AG04450 (cell line): ENCODE measurements around the gene MRPL20. TPM values are rescaled to one million over a fixed set of nuclear protein-coding genes. Genes with fewer than 3 reads are reported as not detected.

Experiments used
- CTCF ChIA-PET: fragments of 300-600, 350-600 bp; formaldehyde crosslinking; extraction: SDS; loops from one replicate; lab custom pipeline; 2022; ENCODE audit warnings: antibody characterized with exemption, inconsistent platforms; lab: Charles Lee
- POLR2A ChIA-PET: fragments of 350-600 bp; formaldehyde crosslinking; extraction: SDS; loops from one replicate; lab custom pipeline; 2021; ENCODE audit warnings: antibody characterized with exemption, inconsistent platforms; lab: Yijun Ruan, JAX
- DNase-seq: peaks from one replicate; pipeline ENCODE4 v3.0.0-alpha.2; 2011; ENCODE audit warnings: low read depth, low spot score
- H3K27ac ChIP-seq: one replicate; pipeline ENCODE4 v1.5.1; 2012; ENCODE audit warnings: low read depth, low read length, control low read depth
- H3K27me3 ChIP-seq: one replicate; pipeline ENCODE4 v1.6.0; 2012; ENCODE audit warnings: low read length; ENCODE audit not compliant: control insufficient read depth, insufficient read depth
- H3K4me3 ChIP-seq: 2 replicates; pipeline ENCODE4 v1.5.1; 2011; ENCODE audit warnings: mild to moderate bottlenecking, low read depth, low read length, control low read depth
- H3K9me3 ChIP-seq: 2 replicates; pipeline ENCODE4 v1.5.1; 2012; ENCODE audit warnings: low read length; ENCODE audit not compliant: control insufficient read depth, insufficient read depth
- CTCF ChIP-seq: IDR thresholded peaks from 2 replicates; pipeline ENCODE4 v1.5.1; 2011; ENCODE audit warnings: low read depth, low read length, control low read depth, inconsistent platforms
- polyA plus RNA-seq: library from polyadenylated mRNA; depleted of rRNA; stranded (reverse); fragments of >200 nt; gene quantifications from 2 replicates; pipeline ENCODE4 v1.2.3, GENCODE V29; 2011; rRNA removed

The MRPL20 gene
- polyA plus RNA-seq, 1 experiment, result 140 TPM

- peak overlapping the region; percentile 84 for H3K4me3 ChIP-seq
- no peaks in the 10 kb centered on the region; the same call in 1 of the 2 replicates for H3K9me3 ChIP-seq
- no peaks in the 10 kb centered on the region for H3K27me3 ChIP-seq
- CTCF ChIA-PET, result no interaction called here
- POLR2A ChIA-PET, result interaction anchor here (0.5 to 0.6 kb wide), 2 partner anchors 21 to 512 kb away, joined by 3 to 4 read pairs; partner anchors contain the start of gene AURKAIP1
- no peak for DNase-seq
- no peak for TF ChIP-seq CTCF
- no peak overlapping the region for H3K27ac ChIP-seq
These were observed 52.5 kb downstream of the MRPL20 start for GRCh38 chr1:1354271-1355247.

DNA sequence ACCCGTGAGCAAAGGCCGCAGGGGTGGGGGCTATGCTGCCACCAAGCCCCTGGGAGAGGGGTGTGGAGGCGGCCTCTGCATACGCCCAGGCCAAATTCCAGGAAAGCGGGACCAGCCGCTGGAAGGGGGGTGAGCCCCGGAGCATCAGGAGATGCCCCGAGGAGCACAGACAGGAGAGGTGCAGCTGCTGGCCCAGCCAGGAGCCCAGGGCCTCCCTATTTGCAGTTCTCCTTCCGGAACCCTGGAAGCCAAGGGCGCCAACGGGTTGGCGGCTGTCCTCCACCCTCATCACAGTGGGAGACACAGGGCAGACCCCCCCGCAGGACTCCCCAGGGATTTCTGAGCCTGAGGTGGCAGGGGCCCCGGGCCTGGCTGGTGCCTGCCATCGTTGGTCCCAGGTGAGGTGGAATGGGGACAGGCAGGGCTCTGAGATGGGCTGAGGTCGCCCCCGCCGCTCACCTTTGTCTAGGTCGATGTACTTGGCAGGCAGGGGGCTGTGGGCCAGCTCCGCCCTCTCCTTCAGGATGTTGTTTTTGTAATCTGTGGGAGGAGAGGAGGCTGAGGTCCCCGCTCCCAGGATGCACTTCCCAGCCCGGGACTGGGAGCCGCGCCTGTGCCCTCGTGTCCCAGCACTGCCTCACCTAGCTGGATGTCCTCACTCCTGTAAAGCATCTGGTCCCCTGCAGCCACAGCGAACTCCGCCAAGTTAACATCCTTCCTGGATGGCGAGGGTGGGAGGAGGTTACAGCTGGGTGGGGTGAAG is 53.5 kb downstream of the MRPL20 start:
- DNase-seq, result no peak
- POLR2A ChIA-PET, result interaction anchor here (0.6 kb wide), 1 partner anchor 22 kb away, joined by 4 read pairs; the partner anchor contains the start of gene AURKAIP1
- Histone ChIP-seq H3K27me3 (no peaks in the 10 kb centered on the region), H3K4me3 (no peak overlapping the region), H3K9me3 (no peaks in the 10 kb centered on the region; the same call in 1 of the 2 replicates), H3K27ac (no peak overlapping the region)
- no peak for TF ChIP-seq CTCF
- CTCF ChIA-PET, result interaction anchor here (0.6 kb wide), 1 partner anchor 10 kb away, joined by 5 read pairs; no protein-coding TSS in a partner anchor

GRCh38 chr1:1352786-1353388 is 54.2 kb downstream of the MRPL20 start:
- ChIA-PET POLR2A (interaction anchor here (0.9 kb wide), 1 partner anchor 21 kb away, joined by 3 read pairs; no protein-coding TSS in a partner anchor), CTCF (interaction anchor here (0.6 to 1.0 kb wide), 2 partner anchors 10 to 20 kb away, joined by 3 to 5 read pairs; no protein-coding TSS in a partner anchor)
- no peak for DNase-seq
- Histone ChIP-seq H3K4me3 (no peak overlapping the region; the same call in 1 of the 2 replicates), H3K27ac (peak overlapping the region; percentile 31), H3K9me3 (no peaks in the 10 kb centered on the region; the same call in 1 of the 2 replicates), H3K27me3 (no peaks in the 10 kb centered on the region)
- TF ChIP-seq CTCF, result no peak

Other genes starting within 250 kb of the MRPL20 start
- gene TTLL10, start 233.4 kb downstream of the MRPL20 start, polyA plus RNA-seq, result not detected in 2 replicates
- gene TNFRSF18, start 200.7 kb downstream of the MRPL20 start, polyA plus RNA-seq, result 1.0 and 2.1 TPM in 2 replicates
- 0.07 and 0.24 TPM in 2 replicates for gene TNFRSF4, start 193.1 kb downstream of the MRPL20 start, polyA plus RNA-seq
- 109 and 115 TPM in 2 replicates for gene SDF4, start 175.3 kb downstream of the MRPL20 start, polyA plus RNA-seq
- 15.2 and 15.7 TPM in 2 replicates for gene B3GALT6, start 175.1 kb downstream of the MRPL20 start, polyA plus RNA-seq
- 0.21 and 0.51 TPM in 2 replicates for gene C1QTNF12, start 160.6 kb downstream of the MRPL20 start, polyA plus RNA-seq
- gene UBE2J2, start 133.4 kb downstream of the MRPL20 start, polyA plus RNA-seq, result 31.1 and 31.4 TPM in 2 replicates
- 1.5 and 1.8 TPM in 2 replicates for gene SCNN1D, start 126.9 kb downstream of the MRPL20 start, polyA plus RNA-seq
- 17.5 and 24.8 TPM in 2 replicates for gene ACAP3, start 99.4 kb downstream of the MRPL20 start, polyA plus RNA-seq
- gene PUSL1, start 98.7 kb downstream of the MRPL20 start, polyA plus RNA-seq, result 9.6 and 15.6 TPM in 2 replicates
- gene INTS11, start 82.6 kb downstream of the MRPL20 start, polyA plus RNA-seq, result 52.8 and 69.5 TPM in 2 replicates
- gene CPTP, start 82.5 kb downstream of the MRPL20 start, polyA plus RNA-seq, result 7.1 and 9.5 TPM in 2 replicates
- gene TAS1R3, start 76.0 kb downstream of the MRPL20 start, polyA plus RNA-seq, result 0.10 and 0.11 TPM in 2 replicates
- 8.9 and 13.6 TPM in 2 replicates for gene DVL1, start 57.9 kb downstream of the MRPL20 start, polyA plus RNA-seq
- 186 and 275 TPM in 2 replicates for gene MXRA8, start 48.7 kb downstream of the MRPL20 start, polyA plus RNA-seq
- gene AURKAIP1, start 32.1 kb downstream of the MRPL20 start, polyA plus RNA-seq, result 54.3 and 71.2 TPM in 2 replicates
- 169 and 181 TPM in 2 replicates for gene CCNL2, start 8.0 kb downstream of the MRPL20 start, polyA plus RNA-seq
- 0.16 and 0.24 TPM in 2 replicates for gene ANKRD65, start 14.0 kb upstream of the MRPL20 start, polyA plus RNA-seq
- 3.9 and 5.3 TPM in 2 replicates for gene VWA1, start 28.4 kb upstream of the MRPL20 start, polyA plus RNA-seq
- 0.04 TPM in 1 of 2 replicates, not detected in the other for gene ATAD3C, start 42.4 kb upstream of the MRPL20 start, polyA plus RNA-seq
- gene ATAD3B, start 64.5 kb upstream of the MRPL20 start, polyA plus RNA-seq, result 7.7 and 10.2 TPM in 2 replicates
- 8.5 and 11.0 TPM in 2 replicates for gene ATAD3A, start 104.9 kb upstream of the MRPL20 start, polyA plus RNA-seq
- 5.1 and 7.2 TPM in 2 replicates for gene TMEM240, start 133.3 kb upstream of the MRPL20 start, polyA plus RNA-seq
- 104 and 113 TPM in 2 replicates for gene SSU72, start 167.6 kb upstream of the MRPL20 start, polyA plus RNA-seq
- gene FNDC10, start 192.8 kb upstream of the MRPL20 start, polyA plus RNA-seq, result 1.4 and 2.3 TPM in 2 replicates
- 9.4 and 14.0 TPM in 2 replicates for gene MIB2, start 208.2 kb upstream of the MRPL20 start, polyA plus RNA-seq
- gene MMP23B, start 224.9 kb upstream of the MRPL20 start, polyA plus RNA-seq, result 4.9 and 7.1 TPM in 2 replicates